Ishikawa (cell line): ENCODE results near the gene AP3B2.
A peak's percentile ranks its signal among the peaks of the same experiment; 100 is the strongest.

Source experiments
- CEBPB ChIP-seq: IDR thresholded peaks from 2 replicates; pipeline ENCODE4 v1.6.1; 2012
- CREB1 ChIP-seq: IDR thresholded peaks from 2 replicates; pipeline ENCODE4 v1.6.1; 2012; ENCODE audit warnings: low read depth
- EGR1 ChIP-seq: IDR thresholded peaks from 2 replicates; pipeline ENCODE4 v1.6.1; 2012
- EP300 ChIP-seq: IDR thresholded peaks from 2 replicates; pipeline ENCODE4 v1.6.1; 2012; ENCODE audit warnings: borderline replicate concordance
- NFIC ChIP-seq: IDR thresholded peaks from 2 replicates; pipeline ENCODE4 v1.6.1; 2012
- RAD21 ChIP-seq: IDR thresholded peaks from 2 replicates; pipeline ENCODE4 v1.6.1; 2012; ENCODE audit warnings: low read depth
- TAF1 ChIP-seq: IDR thresholded peaks from 2 replicates; pipeline ENCODE4 v1.6.1; 2012; ENCODE audit warnings: low read depth, mild to moderate bottlenecking
- TCF12 ChIP-seq: IDR thresholded peaks from 2 replicates; pipeline ENCODE4 v1.6.1; 2012; ENCODE audit warnings: low read depth
- TEAD4 ChIP-seq: IDR thresholded peaks from 2 replicates; pipeline ENCODE4 v1.6.1; 2012
- TF ChIP-seq, protein P1 (sequence below): IDR thresholded peaks from 2 replicates; pipeline ENCODE4 v1.6.1; 2012; ENCODE audit warnings: low read depth, mild to moderate bottlenecking
- TF ChIP-seq, protein P2 (sequence below): IDR thresholded peaks from 2 replicates; pipeline ENCODE4 v1.6.1; 2012
- TF ChIP-seq, protein P3 (sequence below): IDR thresholded peaks from 2 replicates; pipeline ENCODE4 v1.6.1; 2012

DNA sequence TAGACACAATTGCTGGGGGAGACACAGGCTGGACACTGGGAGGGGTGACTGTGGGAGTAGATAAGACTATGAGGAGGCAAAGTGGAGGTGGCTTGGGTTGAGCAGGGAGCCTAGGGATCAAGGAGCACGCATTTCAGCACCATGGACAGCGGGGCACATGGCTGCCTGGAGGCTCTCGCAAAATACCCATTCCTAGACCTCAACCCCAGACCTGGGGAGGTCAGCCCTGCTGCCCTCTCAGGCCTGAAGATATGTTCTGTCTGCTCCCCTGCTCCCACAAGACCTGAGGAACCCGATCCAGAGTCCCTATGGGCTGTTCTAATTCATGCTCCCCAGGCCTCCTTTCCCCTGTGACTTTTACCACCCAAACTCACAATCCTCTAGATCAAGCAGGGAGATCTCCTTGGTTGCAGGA lies 46.5 kb downstream of the AP3B2 start:
- TF ChIP-seq, protein P1, sequence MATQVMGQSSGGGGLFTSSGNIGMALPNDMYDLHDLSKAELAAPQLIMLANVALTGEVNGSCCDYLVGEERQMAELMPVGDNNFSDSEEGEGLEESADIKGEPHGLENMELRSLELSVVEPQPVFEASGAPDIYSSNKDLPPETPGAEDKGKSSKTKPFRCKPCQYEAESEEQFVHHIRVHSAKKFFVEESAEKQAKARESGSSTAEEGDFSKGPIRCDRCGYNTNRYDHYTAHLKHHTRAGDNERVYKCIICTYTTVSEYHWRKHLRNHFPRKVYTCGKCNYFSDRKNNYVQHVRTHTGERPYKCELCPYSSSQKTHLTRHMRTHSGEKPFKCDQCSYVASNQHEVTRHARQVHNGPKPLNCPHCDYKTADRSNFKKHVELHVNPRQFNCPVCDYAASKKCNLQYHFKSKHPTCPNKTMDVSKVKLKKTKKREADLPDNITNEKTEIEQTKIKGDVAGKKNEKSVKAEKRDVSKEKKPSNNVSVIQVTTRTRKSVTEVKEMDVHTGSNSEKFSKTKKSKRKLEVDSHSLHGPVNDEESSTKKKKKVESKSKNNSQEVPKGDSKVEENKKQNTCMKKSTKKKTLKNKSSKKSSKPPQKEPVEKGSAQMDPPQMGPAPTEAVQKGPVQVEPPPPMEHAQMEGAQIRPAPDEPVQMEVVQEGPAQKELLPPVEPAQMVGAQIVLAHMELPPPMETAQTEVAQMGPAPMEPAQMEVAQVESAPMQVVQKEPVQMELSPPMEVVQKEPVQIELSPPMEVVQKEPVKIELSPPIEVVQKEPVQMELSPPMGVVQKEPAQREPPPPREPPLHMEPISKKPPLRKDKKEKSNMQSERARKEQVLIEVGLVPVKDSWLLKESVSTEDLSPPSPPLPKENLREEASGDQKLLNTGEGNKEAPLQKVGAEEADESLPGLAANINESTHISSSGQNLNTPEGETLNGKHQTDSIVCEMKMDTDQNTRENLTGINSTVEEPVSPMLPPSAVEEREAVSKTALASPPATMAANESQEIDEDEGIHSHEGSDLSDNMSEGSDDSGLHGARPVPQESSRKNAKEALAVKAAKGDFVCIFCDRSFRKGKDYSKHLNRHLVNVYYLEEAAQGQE, result peak; percentile 98
- TF ChIP-seq NFIC (no peak), TAF1 (no peak), CEBPB (no peak), CREB1 (no peak), RAD21 (no peak), EGR1 (no peak), EP300 (no peak), TCF12 (no peak), TEAD4 (peak; percentile 42; the same call in 1 of the 2 replicates)
- TF ChIP-seq, protein P2, sequence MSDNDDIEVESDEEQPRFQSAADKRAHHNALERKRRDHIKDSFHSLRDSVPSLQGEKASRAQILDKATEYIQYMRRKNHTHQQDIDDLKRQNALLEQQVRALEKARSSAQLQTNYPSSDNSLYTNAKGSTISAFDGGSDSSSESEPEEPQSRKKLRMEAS, result peak; percentile 98
- TF ChIP-seq, protein P3, sequence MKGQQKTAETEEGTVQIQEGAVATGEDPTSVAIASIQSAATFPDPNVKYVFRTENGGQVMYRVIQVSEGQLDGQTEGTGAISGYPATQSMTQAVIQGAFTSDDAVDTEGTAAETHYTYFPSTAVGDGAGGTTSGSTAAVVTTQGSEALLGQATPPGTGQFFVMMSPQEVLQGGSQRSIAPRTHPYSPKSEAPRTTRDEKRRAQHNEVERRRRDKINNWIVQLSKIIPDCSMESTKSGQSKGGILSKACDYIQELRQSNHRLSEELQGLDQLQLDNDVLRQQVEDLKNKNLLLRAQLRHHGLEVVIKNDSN, result peak; percentile 70
